ENCODE measurements around the gene NDFIP1.
A peak's percentile ranks its signal among the peaks of the same experiment; 100 is the strongest.

NDFIP1 gene

DNA sequence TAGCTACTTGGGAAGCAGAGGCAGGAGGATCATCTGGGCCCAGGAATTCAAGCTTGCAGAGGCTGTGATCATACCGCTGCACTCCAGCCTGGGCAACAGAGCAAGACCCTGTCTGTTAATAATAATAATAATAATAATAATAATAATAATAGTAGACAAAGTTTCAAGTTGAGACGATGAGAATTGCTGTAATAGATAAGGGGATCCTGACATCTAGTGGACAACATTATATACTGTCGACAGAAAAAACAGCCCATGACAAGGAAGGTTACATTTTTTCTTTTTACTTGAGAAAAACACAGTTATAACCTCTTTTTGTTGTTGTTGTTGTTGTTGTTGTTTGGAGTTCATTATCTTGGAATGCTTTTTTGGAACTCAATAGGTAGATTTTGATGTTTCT, 35.3 kb downstream of the NDFIP1 start:
- Histone ChIP-seq H3K9me3 (ENCODE audit: control insufficient read depth, insufficient read depth, low read depth, low read length) (no peaks in the 10 kb centered on the region), H3K27ac (ENCODE audit: extremely low read depth, low read depth, low read length) (no peak overlapping the region), H3K36me3 (ENCODE audit: control insufficient read depth in 2 of 2, insufficient read depth in 1 of 2, low read length in 2 of 2) (peaks cover 21 to 57% of the 10 kb centered on the region in 2 experiments), H3K4me1 (ENCODE audit: control insufficient read depth, insufficient read depth, low read length) (no peaks in the 10 kb centered on the region), H3K4me3 (ENCODE audit: low read depth, low read length) (no peak overlapping the region)
- POLR2A ChIA-PET: interaction anchor here (0.6 kb wide), 1 partner anchor 153 kb away, joined by 4 read pairs; no protein-coding TSS in a partner anchor
- CTCF ChIA-PET: interaction anchor here (0.6 to 6.1 kb wide), 23 partner anchors 10 to 552 kb away, joined by 3 to 89 read pairs (median 5); partner anchors contain the start of gene DELE1
- TF ChIP-seq ZNF16 (tag by site-specific recombination; IDR thresholded peaks at IDR 0.05; ENCODE audit: low read depth) (no peak), ZNF626 (tag by site-specific recombination; IDR thresholded peaks at IDR 0.05) (no peak), ZNF169 (tag by site-specific recombination; IDR thresholded peaks at IDR 0.05) (no peak), ZNF114 (tag by site-specific recombination; IDR thresholded peaks at IDR 0.05) (no peak), ZNF423 (tag by site-specific recombination; IDR thresholded peaks at IDR 0.05) (no peak), ZNF664 (tag by site-specific recombination; IDR thresholded peaks at IDR 0.05) (no peak), ZBTB1 (tag by site-specific recombination; IDR thresholded peaks at IDR 0.05) (no peak), ZNF658 (tag by site-specific recombination; IDR thresholded peaks at IDR 0.05) (no peak), ZNF335 (tag by site-specific recombination; conservative IDR thresholded peaks at IDR 0.05) (no peak), ZXDB (tag by site-specific recombination; IDR thresholded peaks at IDR 0.05) (no peak), ZNF791 (tag by site-specific recombination; IDR thresholded peaks at IDR 0.05) (no peak), REPIN1 (tag by site-specific recombination; IDR thresholded peaks at IDR 0.05; ENCODE audit: low read depth) (peak; percentile 94; the same call in 1 of the 2 replicates), ZFP41 (tag by site-specific recombination; IDR thresholded peaks at IDR 0.05; ENCODE audit: borderline replicate concordance) (no peak), ZNF654 (tag by site-specific recombination; IDR thresholded peaks at IDR 0.05; ENCODE audit: low read depth) (peak; percentile 65)
- TF ChIP-seq, protein P1, sequence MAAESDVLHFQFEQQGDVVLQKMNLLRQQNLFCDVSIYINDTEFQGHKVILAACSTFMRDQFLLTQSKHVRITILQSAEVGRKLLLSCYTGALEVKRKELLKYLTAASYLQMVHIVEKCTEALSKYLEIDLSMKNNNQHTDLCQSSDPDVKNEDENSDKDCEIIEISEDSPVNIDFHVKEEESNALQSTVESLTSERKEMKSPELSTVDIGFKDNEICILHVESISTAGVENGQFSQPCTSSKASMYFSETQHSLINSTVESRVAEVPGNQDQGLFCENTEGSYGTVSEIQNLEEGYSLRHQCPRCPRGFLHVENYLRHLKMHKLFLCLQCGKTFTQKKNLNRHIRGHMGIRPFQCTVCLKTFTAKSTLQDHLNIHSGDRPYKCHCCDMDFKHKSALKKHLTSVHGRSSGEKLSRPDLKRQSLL (tag by site-specific recombination; IDR thresholded peaks at IDR 0.05): no peak
- TF ChIP-seq, protein P2, sequence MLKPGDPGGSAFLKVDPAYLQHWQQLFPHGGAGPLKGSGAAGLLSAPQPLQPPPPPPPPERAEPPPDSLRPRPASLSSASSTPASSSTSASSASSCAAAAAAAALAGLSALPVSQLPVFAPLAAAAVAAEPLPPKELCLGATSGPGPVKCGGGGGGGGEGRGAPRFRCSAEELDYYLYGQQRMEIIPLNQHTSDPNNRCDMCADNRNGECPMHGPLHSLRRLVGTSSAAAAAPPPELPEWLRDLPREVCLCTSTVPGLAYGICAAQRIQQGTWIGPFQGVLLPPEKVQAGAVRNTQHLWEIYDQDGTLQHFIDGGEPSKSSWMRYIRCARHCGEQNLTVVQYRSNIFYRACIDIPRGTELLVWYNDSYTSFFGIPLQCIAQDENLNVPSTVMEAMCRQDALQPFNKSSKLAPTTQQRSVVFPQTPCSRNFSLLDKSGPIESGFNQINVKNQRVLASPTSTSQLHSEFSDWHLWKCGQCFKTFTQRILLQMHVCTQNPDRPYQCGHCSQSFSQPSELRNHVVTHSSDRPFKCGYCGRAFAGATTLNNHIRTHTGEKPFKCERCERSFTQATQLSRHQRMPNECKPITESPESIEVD (tag by site-specific recombination; IDR thresholded peaks at IDR 0.05): no peak
- TF ChIP-seq, protein P3, sequence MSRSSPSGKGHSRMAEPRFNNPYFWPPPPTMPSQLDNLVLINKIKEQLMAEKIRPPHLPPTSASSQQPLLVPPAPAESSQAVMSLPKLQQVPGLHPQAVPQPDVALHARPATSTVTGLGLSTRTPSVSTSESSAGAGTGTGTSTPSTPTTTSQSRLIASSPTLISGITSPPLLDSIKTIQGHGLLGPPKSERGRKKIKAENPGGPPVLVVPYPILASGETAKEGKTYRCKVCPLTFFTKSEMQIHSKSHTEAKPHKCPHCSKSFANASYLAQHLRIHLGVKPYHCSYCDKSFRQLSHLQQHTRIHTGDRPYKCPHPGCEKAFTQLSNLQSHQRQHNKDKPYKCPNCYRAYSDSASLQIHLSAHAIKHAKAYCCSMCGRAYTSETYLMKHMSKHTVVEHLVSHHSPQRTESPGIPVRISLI (tag by site-specific recombination; IDR thresholded peaks at IDR 0.05): peak; percentile 39; the same call in 1 of the 2 replicates
- TF ChIP-seq, protein P4, sequence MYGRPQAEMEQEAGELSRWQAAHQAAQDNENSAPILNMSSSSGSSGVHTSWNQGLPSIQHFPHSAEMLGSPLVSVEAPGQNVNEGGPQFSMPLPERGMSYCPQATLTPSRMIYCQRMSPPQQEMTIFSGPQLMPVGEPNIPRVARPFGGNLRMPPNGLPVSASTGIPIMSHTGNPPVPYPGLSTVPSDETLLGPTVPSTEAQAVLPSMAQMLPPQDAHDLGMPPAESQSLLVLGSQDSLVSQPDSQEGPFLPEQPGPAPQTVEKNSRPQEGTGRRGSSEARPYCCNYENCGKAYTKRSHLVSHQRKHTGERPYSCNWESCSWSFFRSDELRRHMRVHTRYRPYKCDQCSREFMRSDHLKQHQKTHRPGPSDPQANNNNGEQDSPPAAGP (tag by site-specific recombination; IDR thresholded peaks at IDR 0.05): no peak
- TF ChIP-seq, protein P5, sequence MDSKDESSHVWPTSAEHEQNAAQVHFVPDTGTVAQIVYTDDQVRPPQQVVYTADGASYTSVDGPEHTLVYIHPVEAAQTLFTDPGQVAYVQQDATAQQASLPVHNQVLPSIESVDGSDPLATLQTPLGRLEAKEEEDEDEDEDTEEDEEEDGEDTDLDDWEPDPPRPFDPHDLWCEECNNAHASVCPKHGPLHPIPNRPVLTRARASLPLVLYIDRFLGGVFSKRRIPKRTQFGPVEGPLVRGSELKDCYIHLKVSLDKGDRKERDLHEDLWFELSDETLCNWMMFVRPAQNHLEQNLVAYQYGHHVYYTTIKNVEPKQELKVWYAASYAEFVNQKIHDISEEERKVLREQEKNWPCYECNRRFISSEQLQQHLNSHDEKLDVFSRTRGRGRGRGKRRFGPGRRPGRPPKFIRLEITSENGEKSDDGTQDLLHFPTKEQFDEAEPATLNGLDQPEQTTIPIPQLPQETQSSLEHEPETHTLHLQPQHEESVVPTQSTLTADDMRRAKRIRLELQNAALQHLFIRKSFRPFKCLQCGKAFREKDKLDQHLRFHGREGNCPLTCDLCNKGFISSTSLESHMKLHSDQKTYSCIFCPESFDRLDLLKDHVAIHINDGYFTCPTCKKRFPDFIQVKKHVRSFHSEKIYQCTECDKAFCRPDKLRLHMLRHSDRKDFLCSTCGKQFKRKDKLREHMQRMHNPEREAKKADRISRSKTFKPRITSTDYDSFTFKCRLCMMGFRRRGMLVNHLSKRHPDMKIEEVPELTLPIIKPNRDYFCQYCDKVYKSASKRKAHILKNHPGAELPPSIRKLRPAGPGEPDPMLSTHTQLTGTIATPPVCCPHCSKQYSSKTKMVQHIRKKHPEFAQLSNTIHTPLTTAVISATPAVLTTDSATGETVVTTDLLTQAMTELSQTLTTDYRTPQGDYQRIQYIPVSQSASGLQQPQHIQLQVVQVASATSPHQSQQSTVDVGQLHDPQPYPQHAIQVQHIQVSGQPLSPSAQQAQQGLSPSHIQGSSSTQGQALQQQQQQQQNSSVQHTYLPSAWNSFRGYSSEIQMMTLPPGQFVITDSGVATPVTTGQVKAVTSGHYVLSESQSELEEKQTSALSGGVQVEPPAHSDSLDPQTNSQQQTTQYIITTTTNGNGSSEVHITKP (tag by site-specific recombination; IDR thresholded peaks at IDR 0.05): no peak
- TF ChIP-seq, protein P6, sequence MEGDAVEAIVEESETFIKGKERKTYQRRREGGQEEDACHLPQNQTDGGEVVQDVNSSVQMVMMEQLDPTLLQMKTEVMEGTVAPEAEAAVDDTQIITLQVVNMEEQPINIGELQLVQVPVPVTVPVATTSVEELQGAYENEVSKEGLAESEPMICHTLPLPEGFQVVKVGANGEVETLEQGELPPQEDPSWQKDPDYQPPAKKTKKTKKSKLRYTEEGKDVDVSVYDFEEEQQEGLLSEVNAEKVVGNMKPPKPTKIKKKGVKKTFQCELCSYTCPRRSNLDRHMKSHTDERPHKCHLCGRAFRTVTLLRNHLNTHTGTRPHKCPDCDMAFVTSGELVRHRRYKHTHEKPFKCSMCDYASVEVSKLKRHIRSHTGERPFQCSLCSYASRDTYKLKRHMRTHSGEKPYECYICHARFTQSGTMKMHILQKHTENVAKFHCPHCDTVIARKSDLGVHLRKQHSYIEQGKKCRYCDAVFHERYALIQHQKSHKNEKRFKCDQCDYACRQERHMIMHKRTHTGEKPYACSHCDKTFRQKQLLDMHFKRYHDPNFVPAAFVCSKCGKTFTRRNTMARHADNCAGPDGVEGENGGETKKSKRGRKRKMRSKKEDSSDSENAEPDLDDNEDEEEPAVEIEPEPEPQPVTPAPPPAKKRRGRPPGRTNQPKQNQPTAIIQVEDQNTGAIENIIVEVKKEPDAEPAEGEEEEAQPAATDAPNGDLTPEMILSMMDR (tag by site-specific recombination; IDR thresholded peaks at IDR 0.05): peak; percentile 25; the same call in 1 of the 2 replicates
- TF ChIP-seq, protein P7, sequence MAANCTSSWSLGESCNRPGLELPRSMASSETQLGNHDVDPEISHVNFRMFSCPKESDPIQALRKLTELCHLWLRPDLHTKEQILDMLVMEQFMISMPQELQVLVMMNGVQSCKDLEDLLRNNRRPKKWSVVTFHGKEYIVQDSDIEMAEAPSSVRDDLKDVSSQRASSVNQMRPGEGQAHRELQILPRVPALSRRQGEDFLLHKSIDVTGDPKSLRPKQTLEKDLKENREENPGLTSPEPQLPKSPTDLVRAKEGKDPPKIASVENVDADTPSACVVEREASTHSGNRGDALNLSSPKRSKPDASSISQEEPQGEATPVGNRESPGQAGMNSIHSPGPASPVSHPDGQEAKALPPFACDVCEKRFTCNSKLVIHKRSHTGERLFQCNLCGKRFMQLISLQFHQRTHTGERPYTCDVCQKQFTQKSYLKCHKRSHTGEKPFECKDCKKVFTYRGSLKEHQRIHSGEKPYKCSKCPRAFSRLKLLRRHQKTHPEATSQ (tag by site-specific recombination; IDR thresholded peaks at IDR 0.05): no peak
- TF ChIP-seq, protein P8, sequence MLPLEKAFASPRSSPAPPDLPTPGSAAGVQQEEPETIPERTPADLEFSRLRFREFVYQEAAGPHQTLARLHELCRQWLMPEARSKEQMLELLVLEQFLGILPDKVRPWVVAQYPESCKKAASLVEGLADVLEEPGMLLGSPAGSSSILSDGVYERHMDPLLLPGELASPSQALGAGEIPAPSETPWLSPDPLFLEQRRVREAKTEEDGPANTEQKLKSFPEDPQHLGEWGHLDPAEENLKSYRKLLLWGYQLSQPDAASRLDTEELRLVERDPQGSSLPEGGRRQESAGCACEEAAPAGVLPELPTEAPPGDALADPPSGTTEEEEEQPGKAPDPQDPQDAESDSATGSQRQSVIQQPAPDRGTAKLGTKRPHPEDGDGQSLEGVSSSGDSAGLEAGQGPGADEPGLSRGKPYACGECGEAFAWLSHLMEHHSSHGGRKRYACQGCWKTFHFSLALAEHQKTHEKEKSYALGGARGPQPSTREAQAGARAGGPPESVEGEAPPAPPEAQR (tag by site-specific recombination; IDR thresholded peaks at IDR 0.05): no peak

Data from HEK293 (cell line).